ENCODE measurements around the gene APOOL.
A peak's percentile ranks its signal among the peaks of the same experiment; 100 is the strongest.

The APOOL gene

GRCh38 chrX:85084770-85085393, 81.2 kb downstream of the APOOL start:
- peak; percentile 5 for DNase-seq (ENCODE audit: low read depth, low spot score)

GRCh38 chrX:85089321-85089840, 85.7 kb downstream of the APOOL start:
- no peak for DNase-seq (ENCODE audit: low read depth, low spot score)

- DNase-seq (ENCODE audit: low read depth, low spot score) = no peak
These were observed 103.7 kb downstream of the APOOL start for GRCh38 chrX:85107407-85107806.

GRCh38 chrX:85108165-85108564, 104.5 kb downstream of the APOOL start:
- no peak for DNase-seq (ENCODE audit: low read depth, low spot score)

GRCh38 chrX:85109235-85109634, 105.6 kb downstream of the APOOL start:
- DNase-seq (ENCODE audit: low read depth, low spot score) = no peak

GRCh38 chrX:85111347-85111746, 107.7 kb downstream of the APOOL start:
- DNase-seq (ENCODE audit: low read depth, low spot score) = no peak

- DNase-seq (ENCODE audit: low read depth, low spot score) = no peak
These were observed 108.6 kb downstream of the APOOL start for GRCh38 chrX:85112293-85112692.

- DNase-seq (ENCODE audit: low read depth, low spot score) = no peak
These were observed 110.1 kb downstream of the APOOL start for GRCh38 chrX:85113746-85114145.

GRCh38 chrX:85114171-85114570, 110.5 kb downstream of the APOOL start:
- DNase-seq (ENCODE audit: low read depth, low spot score) = no peak

GRCh38 chrX:85114776-85115175, 111.1 kb downstream of the APOOL start:
- no peak for DNase-seq (ENCODE audit: low read depth, low spot score)

- DNase-seq (ENCODE audit: low read depth, low spot score) = no peak
These were observed 111.6 kb downstream of the APOOL start for GRCh38 chrX:85115252-85115651.

- DNase-seq (ENCODE audit: low read depth, low spot score) = no peak
These were observed 132.7 kb downstream of the APOOL start for GRCh38 chrX:85136409-85136808.

- DNase-seq (ENCODE audit: low read depth, low spot score) = no peak
These were observed 135.7 kb downstream of the APOOL start for GRCh38 chrX:85139422-85139821.

- no peak for DNase-seq (ENCODE audit: low read depth, low spot score)
These were observed 137.3 kb downstream of the APOOL start for GRCh38 chrX:85140964-85141363.

All from brain pericyte (primary cell).